ENCODE results near the gene ZDHHC19.

ZDHHC19 gene

GRCh38 chr3:196202516-196202970 is 8.7 kb downstream of the ZDHHC19 start:
- Histone ChIP-seq H4K20me1 (ENCODE audit: insufficient read depth, low read length) (no peaks in the 10 kb centered on the region), H3K27me3 (ENCODE audit: insufficient read depth, low read length, poor library complexity) (no peaks in the 10 kb centered on the region), H3K9me3 (ENCODE audit: insufficient read depth, low read length, severe bottlenecking) (no peaks in the 10 kb centered on the region), H3K36me3 (ENCODE audit: insufficient read depth, low read length) (no peaks in the 10 kb centered on the region), H2AFZ (ENCODE audit: low read depth, low read length) (no peak overlapping the region), H3K4me3 (ENCODE audit: low read depth in 1 of 2, low read length in 2 of 2) (no peak overlapping the region), H3K4me2 (ENCODE audit: insufficient read depth, low read length) (no peak overlapping the region), H3K4me1 (ENCODE audit: insufficient read depth, low read length) (no peaks in the 10 kb centered on the region), H3K79me2 (ENCODE audit: insufficient read depth, low read length) (no peaks in the 10 kb centered on the region), H3K27ac (ENCODE audit: low read length) (no peak overlapping the region), H3K9ac (ENCODE audit: low read depth, low read length) (no peak overlapping the region)
- DNase-seq: no peak
- TF ChIP-seq CTCF (IDR thresholded peaks at IDR 0.05; ENCODE audit: borderline replicate concordance, extremely low read depth, low read length, poor library complexity, severe bottlenecking): no peak
- ATAC-seq (ENCODE audit: insufficient read depth, low read depth): no peak

- H4K20me1 ChIP-seq (ENCODE audit: insufficient read depth, low read length): no peaks in the 10 kb centered on the region
- DNase-seq (no peak), ATAC-seq (ENCODE audit: insufficient read depth, low read depth) (no peak)
- H3K4me2 ChIP-seq (ENCODE audit: insufficient read depth, low read length): no peak overlapping the region
- H3K9me3 ChIP-seq (ENCODE audit: insufficient read depth, low read length, severe bottlenecking): no peaks in the 10 kb centered on the region
- H3K27me3 ChIP-seq (ENCODE audit: insufficient read depth, low read length, poor library complexity): no peaks in the 10 kb centered on the region
- no peak overlapping the region for H3K4me3 ChIP-seq (ENCODE audit: low read depth in 1 of 2, low read length in 2 of 2)
- H3K27ac ChIP-seq (ENCODE audit: low read length): no peak overlapping the region; the same call in 1 of the 2 replicates
- no peaks in the 10 kb centered on the region for H3K79me2 ChIP-seq (ENCODE audit: insufficient read depth, low read length)
- no peaks in the 10 kb centered on the region for H3K36me3 ChIP-seq (ENCODE audit: insufficient read depth, low read length)
- H3K4me1 ChIP-seq (ENCODE audit: insufficient read depth, low read length): peaks cover 6% of the 10 kb centered on the region; the same call in 1 of the 2 replicates
- TF ChIP-seq CTCF (IDR thresholded peaks at IDR 0.05; ENCODE audit: borderline replicate concordance, extremely low read depth, low read length, poor library complexity, severe bottlenecking) (peak; percentile 59), EZH2 (IDR thresholded peaks at IDR 0.05; ENCODE audit: borderline replicate concordance, low read depth, low read length, severe bottlenecking) (no peak)
- H2AFZ ChIP-seq (ENCODE audit: low read depth, low read length): no peak overlapping the region
- H3K9ac ChIP-seq (ENCODE audit: low read depth, low read length): no peak overlapping the region
Observed at GRCh38 chr3:196198771-196199753, 12.1 kb downstream of the ZDHHC19 start.

- Histone ChIP-seq H3K9ac (ENCODE audit: low read depth, low read length) (no peak overlapping the region), H4K20me1 (ENCODE audit: insufficient read depth, low read length) (no peaks in the 10 kb centered on the region), H3K9me3 (ENCODE audit: insufficient read depth, low read length, severe bottlenecking) (no peaks in the 10 kb centered on the region), H3K4me2 (ENCODE audit: insufficient read depth, low read length) (no peak overlapping the region), H3K79me2 (ENCODE audit: insufficient read depth, low read length) (no peaks in the 10 kb centered on the region), H3K27ac (ENCODE audit: low read length) (no peak overlapping the region; the same call in 1 of the 2 replicates), H3K36me3 (ENCODE audit: insufficient read depth, low read length) (no peaks in the 10 kb centered on the region), H3K27me3 (ENCODE audit: insufficient read depth, low read length, poor library complexity) (no peaks in the 10 kb centered on the region), H3K4me1 (ENCODE audit: insufficient read depth, low read length) (peaks cover 11% of the 10 kb centered on the region; the same call in 1 of the 2 replicates), H2AFZ (ENCODE audit: low read depth, low read length) (no peak overlapping the region), H3K4me3 (ENCODE audit: low read depth in 1 of 2, low read length in 2 of 2) (no peak overlapping the region)
- no peak for TF ChIP-seq CTCF (IDR thresholded peaks at IDR 0.05; ENCODE audit: borderline replicate concordance, extremely low read depth, low read length, poor library complexity, severe bottlenecking)
- TF ChIP-seq EZH2 (IDR thresholded peaks at IDR 0.05; ENCODE audit: borderline replicate concordance, low read depth, low read length, severe bottlenecking): no peak
- DNase-seq: no peak
- ATAC-seq (ENCODE audit: insufficient read depth, low read depth): no peak
Observed at GRCh38 chr3:196198081-196198675, 13.0 kb downstream of the ZDHHC19 start.

Data from DND-41 (cell line).